PC-3 (cell line): Measurements from ENCODE around the gene IL1RN. TPM values are rescaled to one million over a fixed set of nuclear protein-coding genes. Genes with fewer than 3 reads are reported as not detected.

Experiments used
- ATAC-seq: fragments of 200-7000 bp; cut with Tn5 transposase; 2 replicates; pipeline ENCODE4 v1.9.1; 2020; ENCODE audit warnings: mild to moderate bottlenecking, moderate library complexity
- BruUV-seq: library from RNA; stranded (reverse); fragments of 400-500 nt; replicated peaks from 2 replicates; lab custom pipeline; 2021; lab: Mats Ljungman, UMichigan
- CTCF ChIA-PET: fragments of 300-600 bp; sonication (Branson Sonifier 250); formaldehyde crosslinking; loops from one replicate; lab custom pipeline; 2022; ENCODE audit warnings: antibody characterized with exemption; lab: Charles Lee
- POLR2A ChIA-PET: fragments of 300-600 bp; sonication (Branson Sonifier 250); formaldehyde crosslinking; loops from one replicate; lab custom pipeline; 2022; ENCODE audit warnings: antibody characterized with exemption; ENCODE audit not compliant: unreplicated experiment; lab: Charles Lee
- DNase-seq: peaks from one replicate; pipeline ENCODE4 v3.0.0-alpha.2; 2015
- H2AFZ ChIP-seq: fragments of 300-600 bp; sonication (generic); 2 replicates; pipeline ENCODE4 v1.6.0; 2016; ENCODE audit warnings: antibody characterized with exemption, low read length
- H3F3A ChIP-seq: fragments of 300-600 bp; sonication (generic); one replicate; pipeline ENCODE4 v1.6.0; 2017; ENCODE audit warnings: antibody characterized with exemption, low read length, control low read depth, mild to moderate bottlenecking; ENCODE audit not compliant: unreplicated experiment
- H3K27ac ChIP-seq: fragments of 300-600 bp; sonication (generic); 2 replicates; pipeline ENCODE4 v1.5.1; 2016; ENCODE audit warnings: mild to moderate bottlenecking, low read length
- H3K27me3 ChIP-seq: fragments of 300-600 bp; sonication (generic); 2 replicates; pipeline ENCODE4 v1.6.1; 2016; ENCODE audit warnings: low read length, mixed read lengths
- H3K36me3 ChIP-seq: fragments of 300-600 bp; sonication (generic); 2 replicates; pipeline ENCODE4 v1.6.1; 2016; ENCODE audit warnings: low read depth, mixed run types, low read length, mixed read lengths
- H3K4me1 ChIP-seq: fragments of 300-600 bp; sonication (generic); 2 replicates; pipeline ENCODE4 v1.5.1; 2016; ENCODE audit warnings: low read length; ENCODE audit not compliant: insufficient read depth
- H3K4me2 ChIP-seq: fragments of 300-600 bp; sonication (generic); 2 replicates; pipeline ENCODE4 v1.6.0; 2016; ENCODE audit warnings: low read length
- H3K4me3 ChIP-seq: fragments of 300-600 bp; sonication (generic); 2 replicates; pipeline ENCODE4 v1.5.1; 2016; ENCODE audit warnings: mild to moderate bottlenecking, low read length, mixed read lengths
- H3K79me2 ChIP-seq: fragments of 300-600 bp; sonication (generic); 2 replicates; pipeline ENCODE4 v1.6.1; 2017; ENCODE audit warnings: low read length, mixed read lengths
- H3K9ac ChIP-seq: fragments of 300-600 bp; sonication (generic); 2 replicates; pipeline ENCODE4 v1.6.0; 2016; ENCODE audit warnings: mild to moderate bottlenecking, low read length
- H3K9me2 ChIP-seq: fragments of 300-600 bp; sonication (generic); replicated peaks from 2 replicates; pipeline ENCODE4 v1.6.1; 2016; ENCODE audit warnings: mixed run types, low read length, mixed read lengths
- H3K9me3 ChIP-seq: fragments of 300-600 bp; sonication (generic); 2 replicates; pipeline ENCODE4 v1.6.1; 2016; ENCODE audit warnings: low read length, mixed read lengths
- H4K20me1 ChIP-seq: fragments of 300-600 bp; sonication (generic); 2 replicates; pipeline ENCODE4 v1.6.1; 2016; ENCODE audit warnings: low read length, mixed read lengths
- EZH2 ChIP-seq: fragments of 300-600 bp; sonication (generic); IDR thresholded peaks from one replicate; pipeline ENCODE4 v1.6.1; 2017; ENCODE audit warnings: antibody characterized with exemption, mild to moderate bottlenecking, low read length; ENCODE audit not compliant: unreplicated experiment
- EZH2phosphoT487 ChIP-seq: fragments of 300-600 bp; sonication (generic); IDR thresholded peaks from 2 replicates; pipeline ENCODE4 v1.6.1; 2018; ENCODE audit warnings: mild to moderate bottlenecking, antibody characterized with exemption, low read length, borderline replicate concordance
- intact Hi-C: fragments of 100-400 bp; cut with micrococcal nuclease; formaldehyde crosslinking; loops from 2 replicates; pipeline ENCODE4 v1.9.0; 2023
- total RNA-seq: library from RNA; depleted of rRNA; stranded (reverse); fragments of >200 nt; gene quantifications from 2 replicates; pipeline ENCODE4 v1.2.3, GENCODE V29; 2014
- TF ChIP-seq, protein P1 (sequence below): fragments of 300-600 bp; sonication (generic); conservative IDR thresholded peaks from 2 replicates; pipeline ENCODE4 v1.5.1; 2017; ENCODE audit warnings: antibody characterized with exemption, low read depth, mild to moderate bottlenecking, low read length

Gene IL1RN
- total RNA-seq, 1 experiment from 2014 or later = 1.3 TPM

DNA sequence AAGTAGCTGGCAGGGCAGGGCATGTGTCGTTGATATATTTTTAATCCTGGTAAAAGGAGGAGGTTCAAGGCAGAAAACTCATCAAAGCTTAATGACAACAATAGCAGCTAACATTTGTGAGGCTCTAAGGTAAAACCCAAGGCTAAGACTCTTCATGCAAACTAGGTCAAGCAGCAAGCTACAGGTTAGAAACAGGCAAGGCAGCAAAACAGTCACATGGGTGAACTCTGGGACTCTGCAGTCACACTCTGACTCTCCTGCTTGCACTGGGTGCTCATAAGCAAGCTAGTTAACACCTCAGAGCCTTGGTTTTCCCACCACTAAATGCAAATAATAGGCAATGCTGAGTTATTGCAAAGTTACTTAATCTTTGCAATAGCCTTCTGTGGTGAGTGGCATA lies 7.9 kb downstream of the IL1RN start:
- no TSS peak for BruUV-seq
- Histone ChIP-seq H3K79me2 (no peaks in the 10 kb centered on the region), H3K9ac (no peak overlapping the region), H3K27ac (no peak overlapping the region), H3K4me3 (no peak overlapping the region), H3K4me2 (no peak overlapping the region), H3K36me3 (no peaks in the 10 kb centered on the region), H3K9me2 (no peaks in the 10 kb centered on the region), H4K20me1 (no peaks in the 10 kb centered on the region), H3K27me3 (no peaks in the 10 kb centered on the region), H3F3A (no peaks in the 10 kb centered on the region), H3K4me1 (peaks cover 23% of the 10 kb centered on the region), H2AFZ (no peak overlapping the region), H3K9me3 (no peaks in the 10 kb centered on the region)
- intact Hi-C loops = no loop called here
- ChIA-PET CTCF (no interaction called here), POLR2A (no interaction called here)
- no peak for ATAC-seq
- TF ChIP-seq EZH2phosphoT487 = no peak
- TF ChIP-seq, protein P1, sequence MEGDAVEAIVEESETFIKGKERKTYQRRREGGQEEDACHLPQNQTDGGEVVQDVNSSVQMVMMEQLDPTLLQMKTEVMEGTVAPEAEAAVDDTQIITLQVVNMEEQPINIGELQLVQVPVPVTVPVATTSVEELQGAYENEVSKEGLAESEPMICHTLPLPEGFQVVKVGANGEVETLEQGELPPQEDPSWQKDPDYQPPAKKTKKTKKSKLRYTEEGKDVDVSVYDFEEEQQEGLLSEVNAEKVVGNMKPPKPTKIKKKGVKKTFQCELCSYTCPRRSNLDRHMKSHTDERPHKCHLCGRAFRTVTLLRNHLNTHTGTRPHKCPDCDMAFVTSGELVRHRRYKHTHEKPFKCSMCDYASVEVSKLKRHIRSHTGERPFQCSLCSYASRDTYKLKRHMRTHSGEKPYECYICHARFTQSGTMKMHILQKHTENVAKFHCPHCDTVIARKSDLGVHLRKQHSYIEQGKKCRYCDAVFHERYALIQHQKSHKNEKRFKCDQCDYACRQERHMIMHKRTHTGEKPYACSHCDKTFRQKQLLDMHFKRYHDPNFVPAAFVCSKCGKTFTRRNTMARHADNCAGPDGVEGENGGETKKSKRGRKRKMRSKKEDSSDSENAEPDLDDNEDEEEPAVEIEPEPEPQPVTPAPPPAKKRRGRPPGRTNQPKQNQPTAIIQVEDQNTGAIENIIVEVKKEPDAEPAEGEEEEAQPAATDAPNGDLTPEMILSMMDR = no peak
- TF ChIP-seq EZH2 = no peak
- no peak for DNase-seq

DNA sequence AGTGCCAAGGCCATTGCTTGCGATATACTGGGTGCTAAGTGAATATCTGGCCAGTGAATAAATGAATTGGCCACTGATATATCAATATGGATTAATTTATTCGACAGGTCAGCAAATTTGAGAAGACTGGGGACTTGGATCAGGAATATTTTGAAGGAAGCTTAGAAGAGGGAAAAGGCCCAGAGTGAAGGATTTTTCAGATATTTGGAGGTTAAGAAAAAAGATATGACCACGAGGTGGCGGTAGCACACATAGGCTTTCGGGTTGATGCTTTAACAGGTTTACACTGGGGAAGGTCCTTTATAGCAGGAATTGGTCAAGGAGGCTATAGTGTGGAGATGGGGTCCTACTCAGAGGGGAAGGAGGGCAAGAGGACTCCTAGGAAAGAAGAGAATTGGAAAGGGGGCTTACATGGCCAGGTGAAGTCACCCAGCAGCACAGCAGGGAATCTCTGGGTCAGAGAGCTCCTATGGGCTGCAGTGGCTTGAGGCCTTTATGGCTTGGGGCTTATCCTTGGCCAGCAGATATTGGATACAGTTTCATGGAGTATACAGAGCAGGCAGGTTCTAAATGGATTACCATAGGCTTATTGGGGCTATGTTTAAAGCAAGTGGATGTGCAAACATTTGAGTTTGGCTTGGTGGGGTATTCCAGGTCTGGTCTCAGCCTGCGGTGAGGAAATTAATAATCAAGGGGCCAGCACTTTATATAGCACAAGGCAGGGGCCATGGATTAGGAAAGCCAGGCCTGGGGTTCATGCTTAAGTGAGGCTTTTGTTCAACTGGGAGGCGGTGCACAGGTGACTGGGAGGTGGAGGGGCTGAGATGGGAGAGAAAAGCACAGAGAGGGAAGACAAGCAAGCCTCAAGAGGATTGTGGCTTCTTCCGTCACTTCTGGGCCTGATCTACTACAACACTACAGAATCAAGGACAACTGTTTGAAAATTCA lies 9.7 kb downstream of the IL1RN start:
- Histone ChIP-seq H3K9ac (no peak overlapping the region), H3K27ac (no peak overlapping the region), H3K9me2 (no peaks in the 10 kb centered on the region), H3K36me3 (no peaks in the 10 kb centered on the region), H3K27me3 (no peaks in the 10 kb centered on the region), H3K4me1 (peaks cover 23% of the 10 kb centered on the region), H3K4me2 (no peak overlapping the region), H3K9me3 (no peaks in the 10 kb centered on the region), H3K79me2 (no peaks in the 10 kb centered on the region), H3K4me3 (no peak overlapping the region), H4K20me1 (no peaks in the 10 kb centered on the region), H2AFZ (no peak overlapping the region), H3F3A (no peaks in the 10 kb centered on the region)
- POLR2A ChIA-PET = no interaction called here
- peak; percentile 74 for DNase-seq
- BruUV-seq = no TSS peak
- intact Hi-C loops = loop anchor here (2.0 kb wide), 1 partner anchor 254 kb away; no protein-coding TSS in a partner anchor
- CTCF ChIA-PET = interaction anchor here (0.5 to 3.1 kb wide), 8 partner anchors 38 to 1487 kb away, joined by 3 to 29 read pairs (median 4); partner anchors contain the start of gene IL1F10
- ATAC-seq = peak; percentile 39
- TF ChIP-seq EZH2phosphoT487 = no peak
- no peak for TF ChIP-seq EZH2
- TF ChIP-seq, protein P1 = peak; percentile 84

DNA sequence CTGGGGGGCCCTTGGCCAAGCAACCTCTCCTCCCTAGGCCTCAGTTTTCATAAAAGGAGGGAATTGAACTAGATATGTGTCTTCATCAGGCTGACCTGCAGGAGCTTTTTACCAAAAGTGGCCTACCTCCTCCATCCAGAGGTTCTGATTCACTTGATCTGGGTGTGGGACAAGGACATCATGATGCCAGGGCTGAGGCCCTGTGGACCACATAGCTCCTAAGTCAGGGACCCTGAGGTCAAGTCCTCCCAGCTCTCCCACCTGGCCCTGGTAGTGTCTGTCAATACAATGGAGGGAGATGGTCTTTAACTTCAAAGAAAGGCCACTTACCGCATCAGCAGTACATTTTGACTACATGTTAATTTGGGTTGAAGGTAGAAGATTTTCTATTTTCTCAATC lies 10.4 kb downstream of the IL1RN start:
- ATAC-seq (no peak), DNase-seq (no peak)
- H3K79me2 ChIP-seq = no peaks in the 10 kb centered on the region
- no peaks in the 10 kb centered on the region for H3K36me3 ChIP-seq
- H3K4me3 ChIP-seq = no peak overlapping the region
- no peak overlapping the region for H3K27ac ChIP-seq
- no peaks in the 10 kb centered on the region for H3K9me3 ChIP-seq
- H3K4me1 ChIP-seq = peaks cover 23% of the 10 kb centered on the region
- no TSS peak for BruUV-seq
- H3K27me3 ChIP-seq = no peaks in the 10 kb centered on the region
- no peak overlapping the region for H3K4me2 ChIP-seq
- 0 out of 2 replicates have a peak overlapping the region, but pooled peaks have one; percentile 85 for H2AFZ ChIP-seq
- no peak overlapping the region for H3K9ac ChIP-seq
- ChIA-PET POLR2A (interaction anchor here (0.6 to 1.0 kb wide), 3 partner anchors 20 to 374 kb away, joined by 3 to 6 read pairs (median 6); no protein-coding TSS in a partner anchor), CTCF (interaction anchor here (0.6 to 3.1 kb wide), 17 partner anchors 12 to 545 kb away, joined by 3 to 39 read pairs (median 5); no protein-coding TSS in a partner anchor)
- H4K20me1 ChIP-seq = no peaks in the 10 kb centered on the region
- TF ChIP-seq EZH2 = no peak
- TF ChIP-seq EZH2phosphoT487 = no peak
- TF ChIP-seq, protein P1 = no peak
- H3F3A ChIP-seq = no peaks in the 10 kb centered on the region
- intact Hi-C loops = loop anchor here (1.0 to 2.0 kb wide), 4 partner anchors 18 to 253 kb away; no protein-coding TSS in a partner anchor
- H3K9me2 ChIP-seq = no peaks in the 10 kb centered on the region
